HG03095 (cell line): ENCODE measurements around the gene SQOR.

ENCODE experiments used
- ATAC-seq: cut with Tn5 transposase; IDR thresholded peaks from one replicate; pipeline ENCODE4 v1.9.1; 2021; ENCODE audit warnings: moderate library complexity; ENCODE audit not compliant: unreplicated experiment

Gene SQOR

GRCh38 chr15:45657764-45658545 lies 23.1 kb downstream of the SQOR start:
- ATAC-seq = no peak

DNA sequence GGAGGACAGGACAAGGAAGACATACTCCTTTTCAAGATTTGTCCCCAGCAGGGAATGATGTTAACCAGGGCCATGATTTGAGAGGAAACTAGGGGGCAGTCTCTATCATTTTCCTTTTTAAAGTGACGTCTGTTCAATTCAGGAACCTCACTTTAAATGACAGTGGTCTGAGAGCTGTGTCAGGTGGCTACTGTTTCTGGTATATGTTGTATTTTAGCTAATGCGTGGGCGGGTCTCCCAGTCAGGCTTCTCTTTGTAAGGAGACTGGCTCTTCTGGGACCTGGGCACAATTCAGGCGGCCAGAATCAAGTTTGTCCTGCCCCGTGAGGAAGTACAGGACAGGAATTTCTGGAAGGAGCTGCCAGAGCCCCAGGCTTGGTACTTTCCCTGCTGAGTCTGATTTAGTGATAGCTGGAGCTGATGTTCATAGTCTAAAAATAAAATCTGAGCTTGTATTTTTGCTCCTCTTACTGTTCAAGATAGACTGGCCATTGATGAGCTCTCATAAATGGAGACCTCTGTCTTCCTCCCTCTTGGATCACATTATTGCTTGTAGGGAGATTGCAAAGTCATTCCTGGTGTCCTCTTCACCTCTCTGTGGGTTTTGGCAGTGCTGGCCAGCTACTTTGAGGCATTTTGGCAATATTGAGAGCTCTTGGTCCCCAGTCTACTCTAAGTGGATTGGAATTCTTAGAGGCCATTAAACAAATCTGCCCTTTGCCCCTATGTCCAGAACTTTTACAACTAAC lies 25.6 kb downstream of the SQOR start:
- no peak for ATAC-seq

- ATAC-seq = no peak
Observed at GRCh38 chr15:45662375-45662774, 27.5 kb downstream of the SQOR start.

DNA sequence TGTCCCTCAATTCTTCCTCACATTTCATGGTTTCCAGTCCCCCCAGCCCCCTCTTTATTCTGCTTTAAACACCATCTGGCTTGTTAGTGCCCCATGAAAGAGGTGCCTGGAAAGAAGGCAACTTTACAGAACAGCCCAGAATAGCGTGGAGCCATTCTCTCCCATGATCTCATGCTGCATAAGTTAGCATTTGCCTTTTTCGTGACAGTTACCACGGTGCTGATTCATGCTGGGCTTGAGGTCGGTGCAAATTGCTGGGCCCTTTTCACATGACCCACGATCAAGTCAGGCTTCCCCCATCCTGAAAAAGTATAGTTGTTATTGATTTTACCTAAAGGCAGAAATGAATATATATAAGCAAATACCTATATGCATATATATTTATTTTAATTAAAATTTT lies 29.6 kb downstream of the SQOR start:
- ATAC-seq = no peak

GRCh38 chr15:45665261-45665660 lies 30.4 kb downstream of the SQOR start:
- no peak for ATAC-seq

DNA sequence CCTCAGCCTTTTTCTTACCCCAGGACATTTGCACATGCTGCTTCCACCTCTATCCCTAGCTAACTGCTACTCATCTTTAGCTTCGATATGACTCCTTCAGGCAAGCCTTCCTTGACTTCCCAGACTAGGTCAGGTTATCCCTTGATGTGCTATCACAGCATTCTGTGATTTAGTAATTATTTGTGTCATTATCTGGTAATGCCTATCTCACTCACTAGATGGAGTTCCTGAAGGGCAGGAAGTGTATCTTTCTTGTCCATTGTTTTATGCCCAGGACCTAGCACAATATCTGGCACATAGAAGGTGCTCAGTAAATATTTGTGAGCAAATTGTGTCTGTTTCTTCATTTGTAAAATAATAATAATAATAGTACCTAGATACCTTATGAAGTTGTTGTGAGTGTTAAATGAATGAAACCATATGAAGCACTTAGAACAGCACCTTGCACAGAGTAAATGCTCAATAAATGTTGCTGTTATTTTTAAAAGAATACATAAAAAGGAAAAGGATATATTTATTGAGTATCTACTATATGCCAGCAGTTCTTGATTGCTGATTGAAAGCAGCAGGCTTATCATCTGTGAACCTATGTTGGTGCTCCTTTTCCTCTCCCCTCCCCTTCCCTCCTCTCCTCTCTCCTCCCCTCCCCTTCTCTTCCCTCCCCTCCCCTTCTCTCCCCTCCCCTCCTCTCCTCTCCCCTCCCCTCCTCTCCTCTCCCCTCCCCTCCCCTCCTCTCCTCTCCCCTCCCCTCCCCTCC lies 31.5 kb downstream of the SQOR start:
- no peak for ATAC-seq

DNA sequence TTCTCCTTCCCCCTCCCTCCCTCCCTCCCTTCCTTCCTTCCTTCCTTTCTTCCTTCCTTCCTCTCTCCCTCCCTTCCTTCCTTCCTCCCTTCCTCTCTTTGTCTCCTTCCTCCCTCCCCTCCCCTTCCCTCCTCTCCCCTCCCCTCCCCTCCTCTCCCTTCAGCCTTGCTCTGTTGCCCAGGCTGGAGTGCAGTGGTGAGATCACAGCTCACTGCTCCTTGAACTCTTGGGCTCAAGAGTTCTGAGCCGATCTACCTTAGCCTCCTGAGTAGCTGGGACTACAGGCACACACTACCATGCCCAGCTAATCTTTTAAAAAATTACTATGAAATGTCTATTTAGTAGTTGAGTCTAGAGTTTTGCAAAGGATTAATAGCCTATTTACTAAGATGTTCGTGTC lies 32.2 kb downstream of the SQOR start:
- ATAC-seq = no peak

- no peak for ATAC-seq
Observed at GRCh38 chr15:45668386-45668785, 33.6 kb downstream of the SQOR start.

GRCh38 chr15:45669422-45669821 lies 34.6 kb downstream of the SQOR start:
- ATAC-seq = no peak

- ATAC-seq = no peak
Observed at GRCh38 chr15:45670091-45670490, 35.3 kb downstream of the SQOR start.

- no peak for ATAC-seq
Observed at GRCh38 chr15:45670511-45670910, 35.7 kb downstream of the SQOR start.

DNA sequence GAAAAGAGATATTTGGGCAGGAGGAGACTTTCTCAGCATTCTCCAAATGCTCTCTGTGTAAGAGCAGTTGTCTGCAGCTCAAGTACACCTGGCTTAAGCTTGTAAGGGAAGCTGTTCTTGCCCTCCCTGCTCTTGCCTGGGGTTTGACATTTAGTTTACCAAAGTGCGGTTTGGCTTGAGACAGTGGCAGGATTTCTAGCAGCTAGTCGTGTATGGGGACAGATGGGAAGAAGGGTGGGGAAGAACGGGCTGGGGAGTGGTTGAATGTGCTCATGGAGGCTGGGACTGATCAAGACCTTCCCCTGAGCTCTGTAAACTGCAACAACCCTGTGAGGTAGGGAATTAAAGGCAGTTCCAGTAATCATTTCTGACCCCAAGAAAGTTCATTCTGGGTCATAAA lies 39.8 kb downstream of the SQOR start:
- no peak for ATAC-seq

DNA sequence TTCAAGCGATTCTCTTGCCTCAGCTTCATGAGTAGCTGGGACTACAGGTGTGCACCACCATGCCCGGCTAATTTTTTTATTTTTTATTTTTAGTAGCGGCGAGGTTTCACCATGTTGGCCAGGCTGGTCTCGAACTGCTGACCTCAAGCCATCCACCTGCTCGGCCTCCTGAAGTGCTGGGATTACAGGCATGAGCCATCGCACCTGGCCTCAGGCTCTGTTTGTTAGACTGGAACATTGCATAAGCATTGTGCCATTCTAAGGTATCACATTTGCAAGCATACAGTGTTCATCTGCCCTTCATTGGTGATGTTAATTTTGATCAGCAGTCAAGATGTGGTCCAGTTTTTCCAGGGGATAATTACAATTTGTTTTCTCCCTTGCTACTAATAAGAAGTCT lies 43.0 kb downstream of the SQOR start:
- no peak for ATAC-seq

DNA sequence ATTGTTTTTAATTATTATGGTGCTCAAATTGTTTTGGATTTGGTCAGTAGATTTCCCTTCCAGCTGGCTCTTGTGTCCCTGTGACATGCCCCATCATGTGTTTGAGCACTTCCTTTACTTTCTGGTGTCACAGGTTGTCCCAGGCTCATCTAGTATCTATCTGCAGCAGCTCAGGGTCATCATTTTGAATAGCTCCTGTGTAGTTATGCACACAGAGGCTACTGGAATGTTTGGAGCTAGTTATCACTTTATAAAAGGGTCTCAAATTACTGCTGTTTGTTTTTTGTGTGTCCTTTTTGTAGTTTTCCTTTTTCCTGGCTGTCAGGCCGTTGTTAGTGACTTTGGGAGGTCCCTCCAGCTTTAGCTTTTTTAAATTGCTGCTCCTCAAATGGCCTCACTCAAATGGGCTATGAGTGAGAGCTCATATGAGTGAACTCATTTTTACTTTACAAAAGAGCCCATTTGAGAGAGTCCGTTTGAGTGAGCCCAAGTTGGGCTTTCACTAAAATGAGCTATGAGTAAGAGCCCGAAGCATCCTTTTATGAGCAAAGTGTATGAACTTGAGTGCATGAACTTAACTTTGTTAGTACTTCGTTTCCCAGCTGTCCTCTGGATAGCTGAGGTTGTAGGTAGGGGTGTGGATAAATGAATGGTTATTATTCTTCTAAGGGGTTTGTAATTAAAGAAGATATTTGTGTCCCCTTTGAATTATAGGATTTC lies 43.8 kb downstream of the SQOR start:
- no peak for ATAC-seq

DNA sequence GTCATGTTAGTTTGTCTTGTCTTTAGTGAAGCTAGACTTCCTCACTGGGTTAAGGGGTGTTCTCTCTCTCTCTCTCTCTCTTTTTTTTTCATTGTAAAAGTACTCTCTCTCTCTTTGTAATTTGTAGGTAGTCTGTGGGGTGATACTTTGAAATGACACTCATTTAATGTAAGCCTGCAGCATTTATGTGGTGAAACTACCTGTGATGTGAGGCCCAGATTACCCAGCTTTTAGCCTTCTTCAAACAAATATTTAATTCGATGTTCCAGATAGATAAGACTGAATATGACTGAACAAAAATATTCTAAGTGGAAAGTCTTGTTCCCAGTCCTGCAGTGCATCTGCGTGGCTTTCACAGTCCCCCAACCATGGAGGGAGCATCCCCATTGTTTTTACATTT lies 49.7 kb downstream of the SQOR start:
- ATAC-seq = no peak

GRCh38 chr15:45689616-45690015 lies 54.8 kb downstream of the SQOR start:
- no peak for ATAC-seq

GRCh38 chr15:45690581-45691260 lies 55.9 kb downstream of the SQOR start:
- no peak for ATAC-seq

DNA sequence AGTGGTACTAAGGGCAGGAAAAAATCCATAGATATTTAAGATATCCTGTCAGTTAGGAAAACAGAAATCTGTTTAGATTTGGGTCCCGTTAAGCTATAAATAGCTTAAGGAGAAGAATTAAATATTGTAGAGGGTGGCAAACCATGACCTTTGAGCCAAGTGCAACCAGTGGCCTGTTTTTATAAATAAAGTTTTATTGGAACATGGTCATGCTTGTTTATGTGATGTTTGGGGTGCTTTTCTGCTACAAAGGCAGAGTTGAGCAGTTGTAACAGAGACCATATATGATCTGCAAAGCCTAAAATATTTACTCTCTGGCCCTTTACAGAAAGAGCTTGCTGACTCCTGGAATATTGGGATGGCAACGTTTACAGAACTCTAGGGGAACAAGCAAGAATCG lies 66.3 kb downstream of the SQOR start:
- no peak for ATAC-seq

DNA sequence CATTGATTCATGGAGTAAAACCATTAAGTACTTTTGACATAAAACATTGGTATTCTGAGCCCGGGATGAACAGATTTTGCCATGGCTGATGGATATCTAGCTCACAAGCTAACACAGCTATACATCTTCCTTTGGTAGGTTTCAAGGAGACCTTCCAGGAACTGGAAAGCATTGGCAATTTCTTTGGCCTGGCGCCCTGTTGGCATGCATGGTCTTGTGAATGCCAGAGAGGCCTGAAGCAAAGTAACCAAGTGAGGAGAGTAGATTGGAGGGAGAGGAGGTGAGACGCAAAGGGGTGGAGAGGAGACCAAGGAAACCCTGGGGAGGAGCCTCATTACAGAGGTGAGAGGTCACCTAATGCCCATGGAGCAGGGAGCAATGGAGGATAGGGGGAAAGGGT lies 67.2 kb downstream of the SQOR start:
- no peak for ATAC-seq

DNA sequence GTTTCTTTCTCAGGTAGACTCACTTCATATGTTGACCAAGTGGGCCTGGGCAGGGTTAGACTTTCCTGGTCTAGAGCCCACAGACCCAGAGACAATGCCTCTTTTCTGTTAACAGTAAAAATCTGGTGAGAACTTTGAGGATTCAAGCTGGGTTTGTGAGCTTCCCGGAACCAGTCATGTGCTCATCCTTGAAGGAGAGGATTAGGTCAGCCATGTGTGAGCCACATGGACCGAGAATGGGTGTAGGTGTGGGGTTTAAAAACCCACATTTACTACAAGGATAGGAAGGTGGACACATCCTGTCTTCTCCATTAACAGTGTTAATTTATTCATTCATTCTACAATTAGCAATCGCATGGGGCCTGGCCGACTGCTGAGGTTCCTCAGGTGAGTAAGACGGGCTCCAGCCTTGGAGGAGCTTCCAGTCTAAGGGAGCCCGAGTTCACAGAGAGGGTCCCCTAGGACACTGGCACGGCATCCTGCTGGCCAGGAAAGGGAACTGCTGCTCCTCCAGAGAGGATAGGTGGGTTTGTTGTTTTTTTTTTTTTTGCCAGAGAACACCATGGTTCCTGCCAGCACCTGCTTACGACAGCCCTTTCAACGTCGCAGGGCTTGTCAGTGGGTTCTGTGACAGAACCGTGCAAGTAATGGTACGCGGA lies 69.0 kb downstream of the SQOR start:
- ATAC-seq = no peak
